Activated CD8-positive, alpha-beta memory T cell treated with anti-CD3 and anti-CD28 coated beads for 1 hour (primary cell): ENCODE data around the gene DENND2A.
"Not testable (repeated sequence)": the region's sequence is repeated elsewhere in the genome, so short reads cannot be mapped to it uniquely, and the experiment has no call there.

Source experiments
- DNase-seq, 2 donors: peaks; one replicate each; pipeline ENCODE4 v3.0.0-alpha.2; 2020; ENCODE audit warnings: low read depth in 1 of 2; ENCODE audit errors: extremely low read depth in 1 of 2

The DENND2A gene

GRCh38 chr7:140592964-140593671 lies 47.5 kb downstream of the DENND2A start:
- DNase-seq, result no peak

DNA sequence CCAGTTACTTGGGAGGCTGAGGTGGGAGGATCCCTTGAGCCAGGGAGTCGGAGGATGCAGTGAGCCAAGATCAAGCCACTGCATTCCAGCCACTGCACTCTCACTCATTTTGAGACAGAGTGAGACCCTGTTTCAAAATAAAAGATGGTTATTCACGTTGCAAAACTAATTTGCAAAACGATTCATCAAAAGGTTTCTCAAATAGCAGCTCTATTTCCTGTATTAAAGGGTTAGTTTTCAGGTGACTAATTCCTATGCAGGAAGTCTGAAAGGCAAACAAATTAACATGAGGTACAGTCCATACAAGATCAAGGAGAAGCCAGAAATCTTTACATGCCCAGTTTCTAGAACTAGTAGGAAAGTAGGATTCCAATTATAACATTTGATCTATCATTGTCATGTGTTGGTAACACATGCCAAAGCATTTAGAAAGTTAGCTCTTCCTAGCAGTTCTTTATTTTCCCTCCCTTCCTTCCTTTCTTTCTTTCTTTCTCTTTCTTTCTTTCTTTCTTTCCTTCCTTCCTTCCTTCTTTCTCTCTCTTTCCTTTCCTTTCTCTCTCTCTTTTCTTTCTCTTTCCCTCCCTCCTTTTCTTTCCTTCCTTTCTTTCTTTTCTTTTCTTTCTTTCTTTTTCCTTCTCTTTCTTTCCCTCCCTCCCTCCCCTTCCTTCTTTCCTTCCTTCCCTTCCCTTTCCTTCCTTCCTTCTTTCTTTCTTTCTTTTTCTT lies 49.3 kb downstream of the DENND2A start:
- DNase-seq, result no peak

DNA sequence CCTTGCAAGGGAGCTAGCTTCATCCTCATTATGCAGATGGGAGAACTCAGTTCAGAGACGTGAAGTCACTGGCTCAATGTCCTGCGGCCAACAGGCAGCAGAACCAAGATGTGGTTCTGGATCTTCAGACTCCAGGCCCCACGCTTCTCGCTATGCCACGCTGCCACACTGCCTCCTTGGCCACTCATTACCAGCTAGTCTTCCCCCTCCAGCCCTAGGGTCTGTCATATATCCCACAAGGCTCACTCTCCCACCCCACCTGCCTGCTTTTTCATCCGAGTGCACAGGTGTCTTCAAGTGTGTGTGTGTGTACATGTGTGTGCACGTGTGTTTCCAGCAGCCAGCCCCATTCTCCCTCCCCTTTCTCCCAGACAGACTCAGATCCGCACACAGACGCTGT lies 53.4 kb downstream of the DENND2A start:
- DNase-seq, result no peak

DNA sequence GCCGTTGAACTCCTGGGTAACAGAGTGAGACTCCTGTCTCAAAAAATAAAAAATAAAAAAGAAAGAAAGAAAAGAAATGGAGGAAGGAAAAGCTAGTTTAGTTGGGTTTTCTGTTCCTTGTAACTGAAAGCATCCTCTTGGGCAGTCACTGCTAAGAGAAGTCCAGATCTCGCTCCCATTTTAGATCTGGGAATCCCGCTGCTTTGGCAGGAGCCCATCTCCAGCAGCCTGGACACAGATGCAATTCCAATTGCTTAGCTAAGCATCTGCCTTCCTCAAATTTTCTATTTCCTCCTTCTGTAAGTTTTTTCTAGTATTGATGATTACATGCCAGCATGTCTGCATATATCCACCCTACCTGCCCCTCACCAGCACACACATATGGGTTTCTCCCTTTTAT lies 54.1 kb downstream of the DENND2A start:
- no peak for DNase-seq

DNA sequence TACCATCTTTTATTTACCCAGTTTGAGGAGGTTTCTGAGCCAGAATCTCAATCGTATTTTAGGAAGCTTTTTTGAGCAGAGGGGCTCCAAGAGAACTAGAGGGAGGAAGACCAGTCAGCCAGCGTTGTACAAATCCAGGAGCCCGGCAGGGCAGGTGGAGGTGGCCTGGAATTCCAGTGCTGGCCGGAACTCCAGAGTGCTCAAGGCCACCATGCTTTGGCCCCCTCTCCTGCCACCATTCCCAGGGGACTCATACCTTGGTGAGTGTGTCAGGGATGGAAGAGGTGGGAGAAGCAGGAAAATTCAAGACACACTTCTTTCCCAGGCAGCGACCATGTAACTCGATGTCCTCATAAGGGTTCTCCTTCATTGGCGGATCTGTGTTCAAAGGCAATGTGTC lies 55.3 kb downstream of the DENND2A start:
- DNase-seq, result no peak

- no peak for DNase-seq
Observed at GRCh38 chr7:140584195-140584851, 56.3 kb downstream of the DENND2A start.

DNA sequence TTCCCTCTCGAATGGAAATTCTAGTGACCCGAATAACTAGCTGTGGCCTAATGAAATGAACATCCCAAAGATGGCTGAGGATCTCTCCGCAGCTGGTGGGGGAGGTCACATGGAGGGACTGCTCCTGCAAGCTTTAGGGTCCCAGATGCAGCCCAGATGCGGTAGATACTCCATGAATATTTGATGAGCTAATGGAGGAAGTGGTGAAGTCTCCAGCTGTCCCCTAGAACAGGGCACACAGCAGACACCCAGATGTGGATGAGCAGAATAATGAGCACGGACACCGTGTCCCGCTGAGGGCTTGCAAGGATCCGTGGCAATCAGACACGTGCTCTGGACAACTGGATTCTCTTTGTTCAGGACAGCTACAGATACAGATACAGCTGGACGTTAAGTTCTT lies 59.2 kb downstream of the DENND2A start:
- DNase-seq, result no peak

DNA sequence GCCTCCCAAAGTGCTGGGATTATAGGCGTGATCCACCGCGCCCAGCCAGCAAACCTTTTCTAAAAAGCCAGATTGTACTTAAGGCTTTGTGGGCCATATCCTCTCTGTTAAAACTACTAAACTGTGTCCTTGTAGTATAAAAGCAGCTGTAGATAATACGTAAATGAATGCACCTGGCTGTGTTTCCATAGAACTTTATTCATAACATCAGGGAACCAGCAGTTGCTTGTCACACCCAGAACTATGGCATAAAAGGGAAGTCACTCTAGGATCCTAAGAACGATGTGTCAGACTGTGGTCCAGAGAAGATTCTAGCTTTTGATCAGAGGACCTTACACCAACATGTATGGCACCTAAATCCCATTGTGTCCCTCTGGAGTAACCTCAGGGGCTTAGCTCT lies 63.0 kb downstream of the DENND2A start:
- DNase-seq, result no peak

DNA sequence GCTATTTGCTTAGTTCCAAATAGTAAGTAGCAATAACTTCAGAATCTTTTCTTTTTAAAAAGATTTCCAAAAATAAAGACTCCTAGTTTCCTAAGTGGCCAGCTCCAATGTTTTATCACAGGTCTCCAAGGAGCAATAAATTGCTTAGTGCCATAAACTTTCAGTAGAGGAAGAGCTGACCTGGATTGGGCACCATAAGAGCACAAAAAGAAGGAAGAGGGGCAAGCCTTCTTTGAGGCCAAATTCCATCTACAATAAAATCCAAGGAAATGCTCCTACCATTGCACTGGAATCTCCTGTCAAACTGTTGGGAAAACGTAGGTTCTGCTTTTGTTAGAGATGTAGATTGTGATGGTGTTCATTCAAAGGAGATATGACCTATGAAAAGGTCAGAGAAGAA lies 64.0 kb downstream of the DENND2A start:
- no peak for DNase-seq

DNA sequence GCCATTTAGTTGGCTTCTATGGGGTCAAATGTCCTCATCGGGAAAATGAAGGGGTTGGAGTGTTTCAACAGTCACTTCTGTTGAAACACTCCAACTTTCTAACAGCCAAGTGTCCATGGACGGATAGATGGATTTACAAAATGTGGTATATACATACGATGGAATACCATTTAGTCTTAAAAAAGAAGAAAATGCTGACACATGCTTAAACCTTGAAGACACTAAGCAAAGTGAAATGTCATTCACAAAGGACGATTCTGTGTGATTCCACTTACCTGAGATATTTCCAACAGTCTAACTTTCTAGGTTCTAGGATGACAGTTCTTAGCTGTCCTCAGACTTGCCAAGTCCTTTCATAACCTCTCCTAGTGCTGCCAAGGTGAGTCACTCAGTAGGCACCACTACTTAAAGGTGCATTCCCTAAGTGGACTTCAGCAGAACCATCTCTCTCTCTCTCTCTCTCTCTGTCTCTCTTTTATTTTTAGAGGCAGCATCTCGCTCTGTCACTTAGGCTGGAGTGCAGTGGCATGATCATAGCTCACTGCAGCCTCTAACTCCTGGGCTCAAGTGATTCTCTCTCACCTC lies 69.0 kb downstream of the DENND2A start:
- no peak for DNase-seq

DNA sequence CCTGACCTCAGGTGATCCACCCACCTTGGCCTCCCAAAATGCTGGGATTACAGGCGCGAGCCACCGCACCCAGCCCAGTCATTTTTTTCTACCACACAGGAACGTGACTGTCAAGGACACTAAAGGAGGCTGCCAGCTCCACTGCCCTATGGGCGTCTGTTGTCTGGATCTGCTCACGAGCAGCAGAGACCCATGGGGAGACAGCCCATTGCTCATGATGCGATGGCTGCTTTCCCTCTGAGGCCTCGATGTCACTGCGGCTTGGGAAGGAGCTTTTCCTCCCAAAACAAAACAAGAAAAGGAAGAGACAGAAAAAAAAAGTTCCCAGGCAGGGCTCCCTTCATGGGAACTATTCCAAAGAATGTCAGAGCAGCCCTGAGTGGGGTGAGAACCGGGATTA lies 70.5 kb downstream of the DENND2A start:
- no peak for DNase-seq

DNA sequence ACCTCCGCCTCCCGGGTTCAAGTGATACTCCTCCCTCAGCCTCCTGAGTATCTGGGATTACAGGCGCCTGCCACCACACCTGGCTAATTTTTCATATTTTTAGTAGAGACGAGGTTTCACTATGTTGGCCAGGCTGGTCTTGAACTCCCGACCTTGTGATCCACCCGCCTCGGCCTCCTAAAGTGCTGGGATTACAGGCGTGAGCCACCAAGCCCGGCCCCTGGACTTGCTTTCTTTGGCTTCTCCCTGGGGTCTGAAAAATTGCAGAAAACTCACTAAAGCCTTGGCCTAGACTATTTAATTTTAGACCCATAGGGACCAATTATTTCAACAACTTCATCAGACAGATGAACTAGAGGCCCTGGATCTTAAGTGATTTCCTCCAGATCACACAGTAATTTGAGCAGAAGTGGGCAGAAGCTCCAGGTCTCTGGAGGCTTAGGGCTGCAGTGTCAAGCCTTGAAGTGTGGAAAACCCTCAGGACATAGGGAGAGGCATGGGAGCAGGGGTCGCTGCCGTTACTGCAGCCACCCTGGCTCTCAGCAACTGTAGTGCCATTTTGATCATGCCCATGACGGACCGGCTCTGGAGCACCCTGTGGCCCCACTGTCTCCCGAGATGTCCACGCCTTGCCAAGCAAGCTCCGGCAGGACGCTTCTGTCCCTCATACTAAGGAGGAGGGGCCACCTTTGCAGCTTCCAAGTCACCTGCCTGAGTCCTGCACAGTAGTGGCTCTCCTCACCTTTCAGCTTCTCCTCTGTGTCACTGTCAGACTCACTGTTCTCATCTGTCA lies 72.4 kb downstream of the DENND2A start:
- DNase-seq, result no peak

GRCh38 chr7:140566186-140566585 lies 74.4 kb downstream of the DENND2A start:
- DNase-seq, result not testable (repeated sequence)

- not testable (repeated sequence) for DNase-seq
Observed at GRCh38 chr7:140565761-140566160, 74.9 kb downstream of the DENND2A start.

- DNase-seq, result no peak
Observed at GRCh38 chr7:140564643-140565042, 76.0 kb downstream of the DENND2A start.

DNA sequence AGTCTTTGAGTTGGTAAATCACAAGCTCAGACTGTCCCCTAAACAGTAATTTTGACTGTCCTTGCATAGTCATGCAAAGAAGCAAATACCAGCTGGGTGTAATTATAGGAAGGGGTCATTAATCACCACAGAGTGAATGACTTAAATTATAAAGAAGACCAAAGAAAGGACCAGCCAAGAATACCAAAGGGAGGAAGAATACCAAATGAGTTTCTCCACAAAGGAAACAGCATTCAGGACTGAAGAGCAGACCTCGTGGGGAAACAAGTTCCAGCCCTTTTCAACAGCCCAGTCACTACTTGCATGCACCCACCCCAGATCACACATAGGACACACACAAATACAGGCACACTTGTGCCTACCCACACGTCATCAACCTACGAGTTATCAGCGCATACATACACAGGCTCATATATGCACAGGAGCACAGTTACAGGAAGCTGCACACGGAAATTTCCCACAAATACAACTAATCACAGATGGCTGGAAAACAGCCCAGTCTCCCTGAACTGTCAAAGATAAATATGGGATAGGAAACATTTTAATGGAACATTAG lies 77.6 kb downstream of the DENND2A start:
- no peak for DNase-seq

DNA sequence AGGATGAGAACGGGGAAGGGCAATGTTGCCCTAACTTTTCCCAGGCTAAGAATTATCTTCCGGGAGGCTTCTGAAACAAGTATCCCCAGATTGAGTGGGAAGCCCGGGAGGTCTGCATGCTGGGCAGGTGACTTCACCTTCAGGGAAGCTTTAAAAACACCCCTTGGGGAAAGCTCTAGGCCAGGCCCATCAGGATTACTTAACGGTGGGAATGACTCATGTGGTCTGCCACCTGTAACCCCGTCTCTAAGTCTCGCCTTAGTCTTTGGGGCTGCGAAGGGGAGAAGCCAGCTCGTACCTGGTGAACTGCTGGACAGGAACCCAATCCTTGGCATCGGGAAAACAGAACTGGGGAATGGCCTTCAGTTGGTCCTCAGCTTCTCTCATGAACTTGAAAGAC lies 81.2 kb downstream of the DENND2A start:
- no peak for DNase-seq

GRCh38 chr7:140557809-140558518 lies 82.6 kb downstream of the DENND2A start:
- no peak for DNase-seq

GRCh38 chr7:140557069-140557468 lies 83.5 kb downstream of the DENND2A start:
- DNase-seq, result no peak

GRCh38 chr7:140553236-140553635 lies 87.4 kb downstream of the DENND2A start:
- not testable (repeated sequence) for DNase-seq
